HG03571 (cell line): ENCODE data around the gene TAF11L5.
"Not testable (repeated sequence)": the region's sequence is repeated elsewhere in the genome, so short reads cannot be mapped to it uniquely, and the experiment has no call there.

ENCODE experiments used
- ATAC-seq: cut with Tn5 transposase; IDR thresholded peaks from one replicate; pipeline ENCODE4 v1.9.1; 2021; ENCODE audit not compliant: unreplicated experiment

The TAF11L5 gene

DNA sequence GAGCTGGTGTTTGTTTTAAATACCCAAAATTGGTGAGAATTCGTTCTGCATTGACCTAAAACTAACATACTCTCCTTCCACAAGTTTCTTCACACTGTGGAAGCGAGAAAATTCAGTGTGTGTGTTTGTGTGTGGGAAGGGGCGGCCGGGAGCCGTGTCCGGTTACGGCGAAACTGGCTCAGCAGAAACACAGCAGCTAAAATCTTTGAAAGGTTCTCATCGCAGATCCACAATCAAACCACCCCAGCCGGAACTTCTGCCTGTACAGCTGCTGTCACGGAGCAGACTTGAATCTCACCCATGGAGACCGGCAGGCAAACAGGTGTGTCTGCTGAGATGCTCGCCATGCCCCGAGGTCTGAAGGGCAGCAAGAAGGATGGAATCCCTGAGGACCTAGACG, at the start of gene TAF11L5:
TAF11L5 (plus strand) TSS at position 301 of the 400 bp plus-strand sequence.
- ATAC-seq, result not testable (repeated sequence)

DNA sequence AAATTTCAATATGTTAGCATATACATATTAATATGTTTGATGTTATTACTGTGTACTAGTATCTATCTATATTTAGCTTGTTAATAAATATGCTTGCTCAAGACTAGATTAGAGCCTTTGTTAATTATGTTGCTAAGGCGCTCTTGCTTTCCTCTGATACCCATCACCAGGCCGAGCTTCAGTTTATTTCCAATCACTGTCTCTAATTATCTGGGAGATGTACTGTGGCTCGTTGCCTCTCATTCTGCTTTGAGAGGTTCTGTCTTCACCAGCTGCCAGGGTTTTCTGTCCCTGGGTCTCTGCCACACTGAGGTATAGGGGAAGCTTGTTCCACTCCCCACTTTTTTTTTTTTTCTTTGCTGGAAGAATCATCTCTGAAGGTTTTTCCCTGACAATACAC, 48.0 kb upstream of the TAF11L5 start:
- no peak for ATAC-seq

DNA sequence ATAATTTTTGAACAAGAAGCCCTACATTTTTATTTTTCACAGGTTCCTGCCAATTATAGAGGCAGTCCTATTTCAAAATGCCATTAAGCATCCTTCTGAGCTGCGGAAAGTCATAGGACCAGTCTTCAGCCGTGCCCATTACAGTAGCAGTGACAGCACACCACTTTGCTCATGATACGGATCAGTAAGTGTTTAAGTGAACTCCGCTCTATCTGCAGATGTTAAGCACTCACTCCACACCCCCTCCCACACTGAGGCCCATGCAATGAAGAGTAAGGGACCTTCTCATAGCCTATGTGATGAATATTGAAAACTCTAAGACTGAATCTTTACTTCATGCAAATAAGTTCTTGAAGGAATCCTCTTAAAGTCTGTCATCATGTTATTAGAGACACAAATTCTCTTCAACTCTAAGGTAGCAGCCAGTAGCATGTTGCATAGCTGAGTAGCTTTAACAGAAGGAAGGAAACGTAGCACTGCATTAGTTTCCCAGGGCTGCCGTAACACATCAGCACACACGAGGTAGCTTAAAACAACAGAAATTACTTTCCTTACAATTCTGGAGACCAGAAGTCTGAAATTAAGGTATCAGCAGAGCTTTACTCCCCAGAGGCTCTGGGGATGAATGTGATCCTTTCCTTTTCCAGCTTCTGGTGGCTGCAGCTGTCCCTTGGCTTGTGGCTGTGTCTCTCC, 47.3 kb upstream of the TAF11L5 start:
- no peak for ATAC-seq

DNA sequence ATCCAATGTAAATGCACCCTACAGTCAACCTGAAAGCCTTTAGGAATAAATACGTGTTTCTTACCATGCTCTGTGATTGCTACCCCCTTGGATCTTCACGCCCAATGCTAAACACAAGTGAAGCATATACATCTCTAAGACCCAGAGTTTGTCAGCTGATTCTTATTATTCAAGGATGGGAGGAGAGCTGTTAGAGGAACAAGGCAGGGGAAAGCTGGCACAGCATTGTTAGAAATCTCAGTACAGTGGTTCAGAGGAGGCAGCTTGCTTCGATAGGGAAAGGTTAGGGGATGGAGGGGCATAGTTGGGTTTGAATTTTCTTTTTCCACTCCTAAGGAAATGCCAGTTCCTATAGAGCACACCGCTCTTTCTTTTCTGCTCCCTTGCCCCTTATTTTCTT, 43.7 kb upstream of the TAF11L5 start:
- no peak for ATAC-seq

DNA sequence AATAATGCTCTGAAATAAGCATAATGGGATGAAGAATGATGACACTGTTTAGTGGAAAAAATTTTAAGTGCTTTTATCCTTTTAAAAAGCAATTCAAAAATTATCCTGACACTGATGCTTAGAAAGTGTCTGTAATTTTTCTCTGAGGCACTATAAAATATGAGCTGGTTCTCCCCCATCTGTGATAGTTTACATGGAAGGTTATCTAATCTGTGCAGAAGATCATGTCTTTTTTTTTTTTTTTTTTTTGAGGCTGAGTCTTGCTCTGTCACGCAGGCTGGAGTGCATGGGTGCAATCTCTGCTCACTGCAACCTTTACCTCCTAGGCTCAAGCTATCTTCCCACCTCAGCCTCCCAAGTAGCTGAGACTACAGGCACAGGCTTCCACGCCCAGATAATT, 42.2 kb upstream of the TAF11L5 start:
- no peak for ATAC-seq

DNA sequence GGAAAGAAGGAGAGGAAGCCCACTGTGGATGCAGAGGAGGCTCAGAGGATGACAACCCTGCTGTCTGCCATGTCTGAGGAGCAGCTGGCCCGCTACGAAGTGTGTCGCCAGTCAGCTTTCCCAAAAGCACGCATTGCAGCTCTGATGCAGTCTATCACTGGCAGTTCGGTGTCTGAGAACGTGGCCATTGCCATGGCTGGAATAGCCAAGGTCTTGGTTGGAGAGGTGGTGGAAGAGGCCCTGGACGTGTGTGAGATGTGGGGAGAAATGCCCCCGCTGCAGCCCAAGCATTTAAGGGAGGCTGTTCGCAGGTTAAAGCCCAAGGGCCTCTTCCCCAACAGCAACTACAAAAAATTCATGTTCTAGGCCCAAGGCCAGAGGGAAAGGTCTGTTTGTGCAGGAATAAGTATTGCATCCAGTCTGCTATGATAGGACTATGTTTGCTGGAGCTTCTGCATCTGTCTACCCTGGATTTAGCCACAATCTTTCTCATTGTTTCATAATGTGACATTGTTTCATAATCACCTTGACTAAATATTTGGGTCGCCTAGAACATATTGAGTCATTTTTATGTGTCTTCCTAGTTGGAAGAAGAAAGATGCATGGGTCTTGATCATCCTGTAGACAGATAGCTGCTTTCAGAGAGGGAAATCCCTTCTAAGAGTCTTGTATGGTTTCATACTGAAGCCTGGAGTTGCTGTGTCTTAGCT, 38.4 kb upstream of the TAF11L5 start:
- not testable (repeated sequence) for ATAC-seq

DNA sequence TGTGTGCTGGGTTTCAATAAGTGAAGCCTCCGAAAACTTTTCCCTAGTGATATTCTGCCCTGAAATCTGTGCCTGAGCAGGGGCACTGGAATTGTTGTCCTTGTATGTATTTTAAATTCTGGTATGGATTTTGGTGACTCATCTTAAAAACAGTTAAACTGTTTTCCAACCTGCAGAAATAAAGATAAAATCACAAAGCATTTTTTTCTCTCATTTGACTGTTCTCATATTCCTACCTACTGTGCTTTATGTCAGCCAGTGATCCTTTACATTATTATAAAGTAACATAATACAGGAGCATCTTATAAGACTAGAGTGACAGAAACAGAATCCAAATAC, 37.9 kb upstream of the TAF11L5 start:
- ATAC-seq, result no peak

DNA sequence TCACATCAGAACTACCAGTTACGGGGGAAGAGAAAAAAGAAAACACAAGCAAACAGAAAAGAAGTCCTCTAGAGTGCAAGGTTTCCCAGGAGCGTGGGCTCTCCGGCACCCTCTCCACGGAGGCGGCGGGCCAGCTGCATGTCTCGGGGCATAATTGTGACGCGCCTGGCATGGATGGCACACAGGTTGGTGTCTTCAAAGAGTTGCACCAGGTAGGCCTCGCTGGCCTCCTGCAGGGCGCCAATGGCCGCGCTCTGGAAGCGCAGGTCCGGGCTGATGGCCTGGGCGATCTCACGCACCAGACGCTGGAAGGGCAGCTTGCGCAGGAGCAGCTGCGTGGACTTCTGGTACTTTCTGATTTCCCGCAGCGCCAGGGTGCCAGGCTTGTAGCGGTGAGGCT, 33.8 kb upstream of the TAF11L5 start:
- ATAC-seq, result not testable (repeated sequence)

DNA sequence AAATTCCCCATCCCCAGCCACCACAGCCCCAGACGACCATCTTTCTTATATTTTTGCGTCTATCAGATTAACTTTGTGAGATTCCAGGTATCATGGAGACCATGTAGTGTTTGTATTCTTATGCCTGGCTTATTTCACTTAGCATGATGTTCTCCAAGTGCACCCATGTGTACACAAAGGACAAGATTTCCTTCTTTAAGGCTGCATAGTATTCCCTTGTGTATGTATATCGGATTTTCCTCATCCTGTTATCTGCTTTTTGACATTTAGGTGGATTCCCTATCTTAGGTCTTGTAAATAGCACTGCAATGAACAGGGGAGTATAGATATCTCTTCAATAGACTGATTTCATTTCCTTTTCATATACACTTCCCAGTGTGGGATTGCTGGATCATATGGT, 32.3 kb upstream of the TAF11L5 start:
- no peak for ATAC-seq

DNA sequence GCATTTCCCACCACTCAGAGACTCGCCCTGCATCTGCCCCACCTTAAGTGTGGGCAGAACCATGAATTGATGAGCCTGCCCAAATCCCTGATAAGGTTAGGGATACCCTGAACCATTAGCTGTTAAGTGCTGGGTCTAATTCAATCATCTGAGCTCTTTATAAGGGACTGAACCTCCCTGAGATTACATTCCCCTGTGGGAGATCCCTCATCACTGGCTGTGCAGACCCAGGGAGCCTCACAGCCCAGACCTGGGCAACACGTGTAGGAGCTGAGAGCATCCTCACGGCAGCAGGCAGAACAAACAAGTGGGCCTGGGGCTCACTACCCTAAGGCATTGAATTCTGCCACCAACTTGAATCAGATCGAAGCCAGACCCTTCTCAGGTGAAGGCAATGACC, 27.6 kb upstream of the TAF11L5 start:
- no peak for ATAC-seq

DNA sequence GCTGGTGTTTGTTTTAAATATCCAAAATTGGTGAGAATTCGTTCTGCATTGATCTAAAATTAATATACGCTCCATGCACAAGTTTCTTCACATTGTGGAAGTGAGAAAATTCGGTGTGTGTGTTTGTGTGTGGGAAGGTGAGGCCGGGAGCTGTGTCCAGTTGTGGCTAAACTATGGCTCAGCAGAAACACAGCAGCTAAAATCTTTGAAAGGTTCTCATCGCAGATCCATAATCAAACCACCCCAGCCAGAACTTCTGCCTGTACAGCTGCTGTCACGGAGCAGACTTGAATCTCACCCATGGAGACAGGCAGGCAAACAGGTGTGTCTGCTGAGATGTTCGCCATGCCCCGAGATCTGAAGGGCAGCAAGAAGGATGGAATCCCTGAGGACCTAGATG, 27.1 kb upstream of the TAF11L5 start, which contains the start of gene TAF11L2:
TAF11L2 (plus strand) TSS at position 301 of the 400 bp plus-strand sequence.
- not testable (repeated sequence) for ATAC-seq

DNA sequence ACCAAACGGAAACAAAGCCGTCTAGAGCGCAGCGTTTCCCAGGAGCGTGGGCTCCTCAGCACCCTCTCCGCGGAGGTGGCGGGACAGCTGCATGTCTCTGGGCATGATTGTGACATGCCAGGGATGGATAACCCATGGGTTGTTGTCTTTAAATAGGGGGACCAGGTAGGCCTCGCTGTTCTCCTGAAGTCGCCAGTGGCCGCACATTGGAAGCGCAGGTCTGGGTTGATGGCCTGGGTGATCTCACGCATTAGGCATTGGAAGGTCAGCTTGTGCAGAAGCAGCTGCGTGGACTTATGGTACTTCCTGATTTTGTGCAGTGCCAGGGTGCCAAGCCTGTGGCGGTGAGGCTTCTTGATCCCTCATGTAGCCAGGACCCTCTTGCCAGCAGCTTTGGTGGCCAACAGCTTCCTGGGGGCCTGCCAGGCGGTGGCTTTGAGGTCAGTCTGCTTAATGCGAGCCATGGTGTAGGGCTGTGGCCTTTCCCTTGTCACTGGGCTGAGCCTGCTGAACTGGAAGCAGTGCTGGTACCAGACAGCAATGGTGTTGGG, 13.2 kb upstream of the TAF11L5 start:
- no peak for ATAC-seq

DNA sequence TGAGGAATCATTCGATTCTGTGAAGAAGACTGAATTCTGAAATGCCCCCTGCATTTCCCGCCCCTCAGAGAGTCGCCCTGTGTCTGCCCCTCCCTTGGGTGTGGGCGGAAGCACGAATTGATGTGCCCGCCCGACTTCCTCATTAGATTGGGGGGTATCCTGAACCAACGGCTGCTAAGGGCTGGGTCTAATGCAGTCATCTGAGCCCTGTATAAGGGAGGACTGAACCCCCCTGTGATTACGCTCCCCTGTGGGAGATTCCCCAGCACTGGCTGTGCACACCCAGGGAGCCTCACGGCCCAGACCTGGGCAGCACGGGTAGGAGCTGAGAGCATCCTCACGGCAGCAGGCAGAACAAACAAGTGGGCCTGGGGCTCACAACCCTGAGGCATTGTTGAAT, 7.5 kb upstream of the TAF11L5 start:
- ATAC-seq, result not testable (repeated sequence)

DNA sequence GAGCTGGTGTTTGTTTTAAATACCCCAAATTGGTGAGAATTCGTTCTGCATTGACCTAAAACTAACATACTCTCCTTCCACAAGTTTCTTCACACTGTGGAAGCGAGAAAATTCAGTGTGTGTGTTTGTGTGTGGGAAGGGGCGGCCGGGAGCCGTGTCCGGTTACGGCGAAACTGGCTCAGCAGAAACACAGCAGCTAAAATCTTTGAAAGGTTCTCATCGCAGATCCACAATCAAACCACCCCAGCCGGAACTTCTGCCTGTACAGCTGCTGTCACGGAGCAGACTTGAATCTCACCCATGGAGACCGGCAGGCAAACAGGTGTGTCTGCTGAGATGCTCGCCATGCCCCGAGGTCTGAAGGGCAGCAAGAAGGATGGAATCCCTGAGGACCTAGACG, 7.0 kb upstream of the TAF11L5 start, which contains the start of gene TAF11L3:
TAF11L3 (plus strand) TSS at position 301 of the 400 bp plus-strand sequence.
- ATAC-seq, result not testable (repeated sequence)

DNA sequence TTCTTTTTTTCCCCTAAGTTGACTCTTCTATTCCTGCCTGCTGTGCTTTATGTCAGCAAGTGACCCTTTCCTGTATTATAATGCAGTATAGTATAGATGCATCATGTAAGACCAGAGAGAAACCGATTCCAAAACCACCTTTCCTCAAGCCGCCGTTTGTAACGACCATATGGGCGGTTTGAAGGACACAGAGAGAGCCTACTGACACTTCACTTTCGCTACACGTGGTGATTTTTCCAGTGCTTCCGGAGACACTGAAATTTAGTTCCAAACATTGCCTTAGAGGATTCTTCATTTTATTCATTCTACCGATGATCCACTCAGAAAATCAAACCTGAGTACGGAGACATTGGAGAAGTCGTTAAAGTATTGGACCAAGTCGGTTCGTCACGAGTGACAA, 5.5 kb upstream of the TAF11L5 start:
- not testable (repeated sequence) for ATAC-seq

DNA sequence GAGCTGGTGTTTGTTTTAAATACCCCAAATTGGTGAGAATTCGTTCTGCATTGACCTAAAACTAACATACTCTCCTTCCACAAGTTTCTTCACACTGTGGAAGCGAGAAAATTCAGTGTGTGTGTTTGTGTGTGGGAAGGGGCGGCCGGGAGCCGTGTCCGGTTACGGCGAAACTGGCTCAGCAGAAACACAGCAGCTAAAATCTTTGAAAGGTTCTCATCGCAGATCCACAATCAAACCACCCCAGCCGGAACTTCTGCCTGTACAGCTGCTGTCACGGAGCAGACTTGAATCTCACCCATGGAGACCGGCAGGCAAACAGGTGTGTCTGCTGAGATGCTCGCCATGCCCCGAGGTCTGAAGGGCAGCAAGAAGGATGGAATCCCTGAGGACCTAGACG, 3.5 kb upstream of the TAF11L5 start, which contains the start of gene TAF11L4:
TAF11L4 (plus strand) TSS at position 301 of the 400 bp plus-strand sequence.
- not testable (repeated sequence) for ATAC-seq

DNA sequence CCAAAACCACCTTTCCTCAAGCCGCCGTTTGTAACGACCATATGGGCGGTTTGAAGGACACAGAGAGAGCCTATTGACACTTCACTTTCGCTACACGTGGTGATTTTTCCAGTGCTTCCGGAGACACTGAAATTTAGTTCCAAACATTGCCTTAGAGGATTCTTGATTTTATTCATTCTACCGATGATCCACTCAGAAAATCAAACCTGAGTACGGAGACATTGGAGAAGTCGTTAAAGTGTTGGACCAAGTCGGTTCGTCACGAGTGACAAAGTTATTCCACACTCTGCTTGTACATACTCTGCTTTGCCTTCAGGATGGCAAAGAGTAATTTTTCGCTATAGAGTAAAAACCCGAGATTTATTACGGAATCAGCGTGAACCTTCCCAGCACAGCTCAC, 1.5 kb downstream of the TAF11L5 start:
- ATAC-seq, result not testable (repeated sequence)

DNA sequence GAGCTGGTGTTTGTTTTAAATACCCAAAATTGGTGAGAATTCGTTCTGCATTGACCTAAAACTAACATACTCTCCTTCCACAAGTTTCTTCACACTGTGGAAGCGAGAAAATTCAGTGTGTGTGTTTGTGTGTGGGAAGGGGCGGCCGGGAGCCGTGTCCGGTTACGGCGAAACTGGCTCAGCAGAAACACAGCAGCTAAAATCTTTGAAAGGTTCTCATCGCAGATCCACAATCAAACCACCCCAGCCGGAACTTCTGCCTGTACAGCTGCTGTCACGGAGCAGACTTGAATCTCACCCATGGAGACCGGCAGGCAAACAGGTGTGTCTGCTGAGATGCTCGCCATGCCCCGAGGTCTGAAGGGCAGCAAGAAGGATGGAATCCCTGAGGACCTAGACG, 3.3 kb downstream of the TAF11L5 start, which contains the start of gene TAF11L6:
TAF11L6 (plus strand) TSS at position 301 of the 400 bp plus-strand sequence.
- ATAC-seq, result not testable (repeated sequence)
